HepG2 (cell line): ENCODE measurements around the gene COPS6. TPM values are rescaled to one million over a fixed set of nuclear protein-coding genes. Genes with fewer than 3 reads are reported as not detected.
A peak's percentile ranks its signal among the peaks of the same experiment; 100 is the strongest.

Experiments used
- ETV5 ChIP-seq: IDR thresholded peaks from 2 replicates; pipeline ENCODE4 v1.6.1; 2018; ENCODE audit warnings: missing biosample characterization, missing genetic modification reagents, inconsistent platforms, borderline replicate concordance
- GLMP ChIP-seq: sonication (generic); formaldehyde crosslinking; IDR thresholded peaks from 2 replicates; pipeline ENCODE4 v1.9.0; 2021; ENCODE audit warnings: missing genetic modification reagents, mild to moderate bottlenecking, borderline replicate concordance
- HCFC1 ChIP-seq: fragments of 150-350 bp; IDR thresholded peaks from 2 replicates; pipeline ENCODE4 v1.6.1; 2014; ENCODE audit warnings: low read depth, low read length
- HNRNPK ChIP-seq: fragments of 200-400 bp; formaldehyde crosslinking; IDR thresholded peaks from 2 replicates; pipeline ENCODE4 v1.6.1; 2018; ENCODE audit warnings: low read length, low read depth, moderate library complexity, mild to moderate bottlenecking; ENCODE audit not compliant: poor library complexity, severe bottlenecking
- HNRNPL ChIP-seq: fragments of 200-400 bp; formaldehyde crosslinking; IDR thresholded peaks from 2 replicates; pipeline ENCODE4 v1.6.1; 2017; ENCODE audit warnings: mild to moderate bottlenecking, low read depth, low read length
- MXD4 ChIP-seq: IDR thresholded peaks from 2 replicates; pipeline ENCODE4 v1.6.1; 2016; ENCODE audit warnings: mild to moderate bottlenecking, missing biosample characterization, missing genetic modification reagents
- NCOA1 ChIP-seq: sonication (generic); formaldehyde crosslinking; IDR thresholded peaks from 2 replicates; pipeline ENCODE4 v1.9.0; 2021; ENCODE audit warnings: missing genetic modification reagents
- NR2F1 ChIP-seq, 2 experiments: fragments of 450-650 bp in 1 of 2; formaldehyde crosslinking in 1 of 2; IDR thresholded peaks; 2 replicates each; pipeline versions ENCODE4 v1.5.0 to v1.6.1; 2016 to 2020; ENCODE audit warnings: mild to moderate bottlenecking in 1 of 2, missing compliant biosample characterization in 1 of 2, missing genetic modification reagents in 1 of 2, moderate library complexity in 1 of 2
- POGK ChIP-seq: sonication (generic); formaldehyde crosslinking; conservative IDR thresholded peaks from 2 replicates; pipeline ENCODE4 v1.8.0; 2022; ENCODE audit warnings: mild to moderate bottlenecking, moderate library complexity, missing genetic modification reagents
- SIX4 ChIP-seq: sonication (generic); formaldehyde crosslinking; IDR thresholded peaks from 2 replicates; pipeline ENCODE4 v1.4.0; 2020; ENCODE audit warnings: missing genetic modification reagents
- SKIL ChIP-seq: sonication (generic); formaldehyde crosslinking; IDR thresholded peaks from 2 replicates; pipeline ENCODE4 v1.8.0; 2022; ENCODE audit warnings: missing genetic modification reagents, mild to moderate bottlenecking, moderate library complexity, borderline replicate concordance
- SMC3 ChIP-seq: IDR thresholded peaks from 2 replicates; pipeline ENCODE4 v1.6.1; 2011; ENCODE audit warnings: low read length, improper control_type of control experiment
- STAT5B ChIP-seq: sonication (generic); formaldehyde crosslinking; IDR thresholded peaks from 2 replicates; pipeline ENCODE4 v1.4.0; 2020; ENCODE audit warnings: missing genetic modification reagents
- SUZ12 ChIP-seq: fragments of 150-350 bp; IDR thresholded peaks from 2 replicates; pipeline ENCODE4 v1.6.1; 2014; ENCODE audit warnings: low read depth, low read length
- TCF7 ChIP-seq: sonication (generic); IDR thresholded peaks from 2 replicates; pipeline ENCODE4 v1.6.1; 2016; ENCODE audit warnings: antibody characterized with exemption, low read depth
- THRA ChIP-seq: sonication (generic); formaldehyde crosslinking; IDR thresholded peaks from 2 replicates; pipeline ENCODE4 v1.4.0; 2020; ENCODE audit warnings: missing genetic modification reagents, borderline replicate concordance
- TMF1 ChIP-seq: sonication (generic); formaldehyde crosslinking; IDR thresholded peaks from 2 replicates; pipeline ENCODE4 v1.8.1; 2022; ENCODE audit warnings: low read depth, missing genetic modification reagents
- ZFX ChIP-seq: sonication (generic); formaldehyde crosslinking; IDR thresholded peaks from 2 replicates; pipeline ENCODE4 v1.4.0; 2020; ENCODE audit warnings: mild to moderate bottlenecking, low read depth, missing genetic modification reagents, moderate library complexity
- ZNF775 ChIP-seq: sonication (generic); formaldehyde crosslinking; IDR thresholded peaks from 2 replicates; pipeline ENCODE4 v1.4.0; 2020; ENCODE audit warnings: missing genetic modification reagents, mild to moderate bottlenecking, moderate library complexity, borderline replicate concordance
- polyA plus RNA-seq, 8 experiments: library from polyadenylated mRNA; depleted of rRNA in 3 of 8; stranded (reverse) in 7 of 8; unstranded in 1 of 8; fragments of >200 nt; fragmentation: Illumina TruSeq in 4 of 8; extraction: Trizol in 4 of 8; gene quantifications; 2 replicates each; pipeline versions ENCODE4 v1.2.1 to v1.2.3, GENCODE V29; 2011 to 2016; ENCODE audit warnings: low read depth in 4 of 8, missing spikeins in 1 of 8, mixed read lengths in 1 of 8; ENCODE audit not compliant: insufficient read depth in 1 of 8
- total RNA-seq, 5 experiments: library from RNA; depleted of rRNA; stranded (reverse); fragments of >200 nt; fragmentation: Illumina TruSeq; extraction: Trizol; gene quantifications; 2 replicates each; pipeline ENCODE4 v1.2.3, GENCODE V29; 2016; ENCODE audit warnings: low read depth in 1 of 5
- TF ChIP-seq, protein P1 (sequence below): sonication (generic); formaldehyde crosslinking; conservative IDR thresholded peaks from 2 replicates; pipeline ENCODE4 v1.4.0; 2020; ENCODE audit warnings: missing genetic modification reagents
- TF ChIP-seq, protein P2 (sequence below): sonication (generic); formaldehyde crosslinking; IDR thresholded peaks from 2 replicates; pipeline ENCODE4 v1.4.0; 2020; ENCODE audit warnings: missing genetic modification reagents

COPS6 gene
- total and polyA plus RNA-seq, 2 of the 13 experiments (the other 11 are each of a cell fraction or from before 2014, with no cell fraction given): 33.4 to 117 TPM

DNA sequence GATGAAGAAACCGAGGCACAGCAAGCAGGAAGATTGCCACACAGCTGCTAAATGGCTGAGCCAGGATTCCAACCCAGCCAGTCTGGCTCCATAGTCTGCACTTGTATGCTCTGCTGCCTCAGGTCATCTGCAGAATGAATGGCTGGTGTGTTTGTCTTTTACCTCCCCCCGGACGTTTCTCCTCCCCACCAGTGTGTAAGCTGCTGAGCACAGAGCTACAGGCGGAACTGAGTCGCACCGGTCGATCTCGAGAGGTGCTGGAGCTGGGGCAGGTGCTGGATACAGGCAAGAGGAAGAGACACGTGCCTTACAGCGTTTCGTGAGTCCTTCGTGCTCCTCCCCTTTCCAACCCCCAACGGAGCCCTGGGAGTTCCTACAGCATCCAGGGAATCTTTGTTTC lies 33.3 kb downstream of the COPS6 start (continued):
- TF ChIP-seq SUZ12 (no peak), NR2F1 (CRISPR knock-in tag; IDR thresholded peaks at IDR 0.05) (no peak), GLMP (CRISPR knock-in tag) (no peak), HNRNPK (no peak), ZFX (no peak), HCFC1 (no peak), POGK (CRISPR knock-in tag) (no peak), SKIL (CRISPR knock-in tag) (peak; percentile 68; the same call in 1 of the 2 replicates), STAT5B (CRISPR knock-in tag) (no peak), TMF1 (CRISPR knock-in tag) (no peak), SMC3 (no peak), NCOA1 (CRISPR knock-in tag) (no peak), HNRNPL (no peak), MXD4 (CRISPR knock-in tag) (peak; percentile 67; the same call in 1 of the 2 replicates), TCF7 (no peak), THRA (CRISPR knock-in tag) (no peak), ETV5 (CRISPR knock-in tag) (peak; percentile 87), ZNF775 (no peak), SIX4 (no peak)
- TF ChIP-seq, protein P1, sequence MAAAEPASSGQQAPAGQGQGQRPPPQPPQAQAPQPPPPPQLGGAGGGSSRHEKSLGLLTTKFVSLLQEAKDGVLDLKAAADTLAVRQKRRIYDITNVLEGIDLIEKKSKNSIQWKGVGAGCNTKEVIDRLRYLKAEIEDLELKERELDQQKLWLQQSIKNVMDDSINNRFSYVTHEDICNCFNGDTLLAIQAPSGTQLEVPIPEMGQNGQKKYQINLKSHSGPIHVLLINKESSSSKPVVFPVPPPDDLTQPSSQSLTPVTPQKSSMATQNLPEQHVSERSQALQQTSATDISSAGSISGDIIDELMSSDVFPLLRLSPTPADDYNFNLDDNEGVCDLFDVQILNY (CRISPR knock-in tag): no peak
- TF ChIP-seq, protein P2, sequence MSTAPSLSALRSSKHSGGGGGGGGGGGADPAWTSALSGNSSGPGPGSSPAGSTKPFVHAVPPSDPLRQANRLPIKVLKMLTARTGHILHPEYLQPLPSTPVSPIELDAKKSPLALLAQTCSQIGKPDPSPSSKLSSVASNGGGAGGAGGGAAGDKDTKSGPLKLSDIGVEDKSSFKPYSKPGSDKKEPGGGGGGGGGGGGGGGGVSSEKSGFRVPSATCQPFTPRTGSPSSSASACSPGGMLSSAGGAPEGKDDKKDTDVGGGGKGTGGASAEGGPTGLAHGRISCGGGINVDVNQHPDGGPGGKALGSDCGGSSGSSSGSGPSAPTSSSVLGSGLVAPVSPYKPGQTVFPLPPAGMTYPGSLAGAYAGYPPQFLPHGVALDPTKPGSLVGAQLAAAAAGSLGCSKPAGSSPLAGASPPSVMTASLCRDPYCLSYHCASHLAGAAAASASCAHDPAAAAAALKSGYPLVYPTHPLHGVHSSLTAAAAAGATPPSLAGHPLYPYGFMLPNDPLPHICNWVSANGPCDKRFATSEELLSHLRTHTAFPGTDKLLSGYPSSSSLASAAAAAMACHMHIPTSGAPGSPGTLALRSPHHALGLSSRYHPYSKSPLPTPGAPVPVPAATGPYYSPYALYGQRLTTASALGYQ (CRISPR knock-in tag): no peak
